GM21619 (cell line): ENCODE measurements around the gene PAX5.

Experiments used
- ATAC-seq: cut with Tn5 transposase; IDR thresholded peaks from one replicate; pipeline ENCODE4 v1.9.1; 2021; ENCODE audit not compliant: unreplicated experiment

PAX5 gene

GRCh38 chr9:36817160-36817834 is 216.8 kb downstream of the PAX5 start:
- ATAC-seq, result no peak

GRCh38 chr9:36816371-36816770 is 217.7 kb downstream of the PAX5 start:
- ATAC-seq, result no peak

- ATAC-seq, result no peak
These were observed 218.3 kb downstream of the PAX5 start for GRCh38 chr9:36815566-36816348.

DNA sequence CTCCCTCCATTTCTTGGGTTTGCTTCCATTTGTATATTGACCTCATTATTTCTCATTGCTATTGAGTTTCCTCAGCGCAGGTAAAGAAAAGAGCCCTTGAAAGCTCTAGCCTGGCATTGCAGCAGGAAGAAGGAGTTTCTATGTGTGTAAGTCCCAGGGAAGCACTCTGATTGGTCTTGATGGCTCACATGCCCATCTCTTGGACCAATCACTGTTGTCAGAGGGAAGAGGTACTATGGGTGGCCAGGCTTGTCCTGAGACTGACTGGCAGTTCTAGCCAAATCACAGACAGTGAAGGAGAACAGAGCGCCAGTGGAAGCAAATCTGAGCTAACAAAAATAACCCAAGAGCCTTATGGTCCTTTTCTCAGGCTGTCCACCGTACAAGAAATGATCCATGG is 219.0 kb downstream of the PAX5 start:
- no peak for ATAC-seq

GRCh38 chr9:36813154-36813553 is 220.9 kb downstream of the PAX5 start:
- no peak for ATAC-seq

DNA sequence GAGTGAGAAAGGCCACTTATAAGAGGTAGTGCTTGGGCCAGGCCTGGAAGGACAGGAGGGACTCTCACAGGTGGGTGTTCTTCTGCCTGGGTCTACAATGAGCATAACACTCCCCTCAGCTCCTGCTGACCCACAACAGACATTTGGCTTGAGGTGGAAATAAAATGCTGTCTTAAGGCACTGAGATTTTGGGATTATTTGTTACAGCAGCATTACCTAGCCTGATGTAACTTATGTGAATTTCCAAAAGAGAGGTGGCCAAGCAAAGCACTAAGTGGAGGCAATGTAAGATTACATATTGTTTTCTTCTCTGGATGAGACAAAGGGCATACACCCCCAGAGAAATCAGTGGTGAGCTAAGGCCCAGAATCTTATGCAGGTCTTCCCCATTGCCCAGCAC is 221.5 kb downstream of the PAX5 start:
- no peak for ATAC-seq

DNA sequence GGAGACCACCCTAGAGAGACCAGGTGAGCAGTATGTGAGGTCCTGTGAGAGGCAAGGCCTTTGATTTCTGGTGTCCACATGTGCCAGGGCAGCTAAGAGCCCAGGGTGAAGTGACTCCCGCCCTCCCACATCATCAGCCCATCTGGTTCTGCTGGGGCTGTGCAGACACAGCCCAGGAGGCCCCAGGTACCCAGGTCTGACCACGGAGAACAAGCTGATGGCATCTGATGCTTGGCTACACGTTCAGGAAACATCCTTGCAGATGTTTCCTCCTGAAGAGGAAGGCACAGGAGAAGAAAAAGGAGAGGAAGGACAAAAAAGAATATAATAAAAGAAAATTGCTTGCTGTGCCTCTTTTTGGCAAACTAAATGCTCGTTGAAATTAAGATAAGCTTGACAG is 225.8 kb downstream of the PAX5 start:
- no peak for ATAC-seq

GRCh38 chr9:36803961-36804360 is 230.1 kb downstream of the PAX5 start:
- no peak for ATAC-seq

DNA sequence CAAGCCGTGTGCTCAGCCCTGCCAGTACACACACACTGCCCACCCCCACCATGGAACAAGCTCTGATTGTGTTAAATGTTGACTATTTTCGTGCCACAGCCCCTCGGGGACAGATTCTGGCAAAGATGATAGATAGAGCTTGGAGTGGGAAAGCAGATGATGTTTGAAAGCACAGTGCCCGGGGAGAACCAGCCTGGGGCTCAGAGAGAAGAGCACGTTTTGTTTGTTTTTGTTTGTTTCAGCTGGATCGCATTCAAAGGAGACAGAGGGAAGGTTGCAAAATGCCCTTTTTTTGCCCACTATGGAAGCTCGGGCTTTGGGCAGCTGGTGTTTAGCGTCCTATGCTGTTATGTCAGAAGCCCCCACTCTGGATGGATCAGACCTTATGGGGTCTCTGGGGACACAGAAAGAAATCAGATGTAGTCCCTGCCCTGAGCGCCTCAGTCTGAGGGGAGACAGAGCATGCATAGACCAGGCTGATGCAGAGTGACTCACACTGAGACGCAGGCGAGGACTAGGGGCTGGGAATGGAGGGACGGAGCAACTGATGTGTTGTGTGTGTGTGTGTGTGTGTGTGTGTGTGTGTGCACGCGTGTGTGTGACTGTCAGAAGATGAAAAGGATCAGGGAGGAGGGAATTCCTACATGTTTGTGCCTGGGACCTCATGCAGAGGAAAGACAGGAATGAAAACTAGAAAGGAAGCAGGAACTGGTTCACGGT is 231.7 kb downstream of the PAX5 start:
- no peak for ATAC-seq

GRCh38 chr9:36800455-36800854 is 233.6 kb downstream of the PAX5 start:
- ATAC-seq, result no peak

GRCh38 chr9:36798350-36799065 is 235.6 kb downstream of the PAX5 start:
- ATAC-seq, result no peak

DNA sequence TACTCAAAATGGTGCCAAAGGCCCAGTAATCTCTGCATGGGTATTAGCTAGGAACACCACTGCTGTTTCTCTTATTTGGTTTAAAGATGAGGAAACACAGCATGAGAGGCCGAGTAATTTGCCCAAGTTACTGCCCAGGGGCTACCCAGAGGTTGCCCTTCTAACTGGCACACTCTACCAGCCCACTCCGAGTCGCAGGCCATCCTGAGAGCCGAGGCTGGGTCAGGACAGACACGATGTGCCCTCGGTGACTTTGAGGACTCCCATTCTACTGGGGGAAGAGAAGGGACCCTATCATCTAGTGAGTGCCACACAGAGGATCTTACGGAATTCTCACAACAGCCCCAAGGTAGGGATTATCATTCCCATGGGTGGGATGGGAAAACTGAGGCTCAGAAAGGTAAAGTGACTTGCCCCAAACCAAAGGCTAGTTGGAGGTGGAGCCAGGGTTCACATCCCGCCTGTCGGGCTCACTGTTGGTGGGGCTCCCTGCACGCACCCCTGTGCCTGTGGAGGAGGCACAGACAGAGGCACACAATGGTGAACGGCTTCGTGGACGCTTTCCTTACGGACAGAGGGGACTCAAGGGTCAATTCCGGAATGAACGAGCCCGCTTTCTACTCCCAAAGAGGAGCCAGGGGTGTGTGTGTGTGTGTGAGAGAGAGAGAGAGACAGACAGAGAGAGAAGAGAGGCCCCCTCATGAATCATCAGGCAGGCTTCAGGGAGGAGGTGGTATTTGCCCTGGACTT is 236.4 kb downstream of the PAX5 start:
- no peak for ATAC-seq

DNA sequence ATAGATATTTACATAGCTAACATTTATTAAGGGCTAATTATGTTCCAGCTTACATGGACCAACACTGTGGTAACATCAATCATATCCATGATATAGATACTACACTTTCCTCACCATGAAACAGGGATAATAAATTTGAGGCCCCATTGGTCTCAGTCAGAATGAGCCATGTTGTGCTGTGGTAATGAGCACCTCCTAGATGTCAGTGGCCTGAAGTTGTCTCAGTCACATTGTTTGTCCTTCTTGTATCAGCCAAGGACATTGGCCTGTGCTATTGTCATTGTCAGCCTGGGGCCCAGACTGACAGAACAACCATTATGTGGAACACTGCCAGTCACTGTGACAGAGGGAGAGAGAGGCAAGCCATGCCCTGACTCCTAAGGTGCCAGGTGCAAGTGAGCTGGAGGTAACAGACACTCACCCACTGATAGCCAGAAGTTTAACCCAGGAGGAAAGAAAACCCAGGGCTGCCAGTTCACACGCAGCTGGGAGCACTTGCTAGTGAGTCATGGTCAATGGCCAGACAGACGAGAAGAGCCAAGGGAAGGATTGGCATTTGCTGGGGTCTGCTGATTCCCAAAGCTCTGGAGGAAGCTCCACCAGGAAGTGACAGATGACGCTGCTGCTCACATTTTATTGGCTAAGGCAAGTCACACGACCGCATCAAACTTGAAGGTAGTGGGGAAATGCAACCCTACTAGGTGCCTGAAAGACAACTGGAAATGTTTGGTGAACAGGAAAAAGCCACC is 237.2 kb downstream of the PAX5 start:
- no peak for ATAC-seq

DNA sequence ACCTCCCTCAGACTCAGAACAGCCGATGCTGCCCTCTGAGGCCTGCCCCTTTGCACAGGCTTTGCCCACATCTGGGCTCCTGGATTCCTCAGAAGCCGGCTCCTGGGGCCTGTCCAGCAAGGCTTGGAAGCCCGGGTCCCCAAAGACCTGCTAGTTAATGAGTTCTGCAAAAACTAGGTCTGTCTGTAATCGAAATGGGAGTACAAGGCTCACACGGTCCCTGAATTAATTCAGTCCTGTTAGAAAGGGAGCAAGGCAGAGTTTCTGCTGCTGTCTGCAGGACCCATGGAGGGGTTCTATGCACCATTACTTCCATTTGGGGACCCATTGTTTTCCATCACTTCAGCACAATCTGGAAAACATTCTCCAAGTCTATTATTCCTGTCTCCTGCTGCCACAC is 239.6 kb downstream of the PAX5 start:
- no peak for ATAC-seq

- no peak for ATAC-seq
These were observed 240.8 kb downstream of the PAX5 start for GRCh38 chr9:36793277-36793676.

- ATAC-seq, result no peak
These were observed 242.7 kb downstream of the PAX5 start for GRCh38 chr9:36791222-36791950.

- ATAC-seq, result no peak
These were observed 244.2 kb downstream of the PAX5 start for GRCh38 chr9:36789886-36790285.

DNA sequence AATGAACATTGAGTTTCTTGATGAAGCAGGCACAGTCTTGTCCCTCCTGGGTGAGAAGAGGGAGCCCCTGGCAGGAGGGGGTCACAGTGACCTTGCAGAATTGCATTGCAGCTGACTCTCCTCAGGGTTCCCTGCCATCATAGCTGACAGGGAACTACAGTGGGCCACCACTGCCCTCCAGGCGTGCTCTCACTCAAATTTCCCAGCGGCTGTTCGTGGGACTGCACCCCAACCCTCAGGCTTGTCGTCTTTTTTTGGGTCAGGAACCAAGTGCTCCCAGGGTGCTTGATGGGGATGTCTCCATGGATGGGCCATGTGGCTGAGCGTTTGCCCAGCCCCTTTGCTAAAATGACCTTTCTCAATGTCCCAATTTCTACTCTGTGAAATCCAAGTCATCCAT is 245.5 kb downstream of the PAX5 start:
- no peak for ATAC-seq

- ATAC-seq, result no peak
These were observed 246.4 kb downstream of the PAX5 start for GRCh38 chr9:36787709-36788108.
